Measurements from ENCODE around the gene FUNDC2. TPM values are rescaled to one million over a fixed set of nuclear protein-coding genes. Genes with fewer than 3 reads are reported as not detected.

The FUNDC2 gene
- total and polyA plus RNA-seq, 10 of the 15 experiments (the other 5 are each of a cell fraction or from before 2014, with no cell fraction given): 70.5 to 353 (median 165) TPM

GRCh38 chrX:154987940-154988339, 38.7 kb upstream of the FUNDC2 start:
- ChIA-PET SMC1A (ENCODE audit: uncharacterized antibody, unreplicated experiment) (interaction anchor here (1.0 to 12.7 kb wide), 5 partner anchors 12 to 86 kb away, joined by 3 to 145 read pairs (median 4); partner anchors contain the start of gene FUNDC2), POLR2A (interaction anchor here (0.5 to 1.3 kb wide), 4 partner anchors 16 to 43 kb away, joined by 3 to 6 read pairs (median 4); partner anchors contain the start of gene FUNDC2), CTCF (interaction anchor here (0.6 to 11.2 kb wide), 11 partner anchors 29 to 228 kb away, joined by 3 to 181 read pairs (median 3); partner anchors contain the start of gene VBP1), RAD21 (ENCODE audit: unreplicated experiment) (interaction anchor here (0.9 to 2.8 kb wide), 2 partner anchors 69 to 105 kb away, joined by 5 to 21 read pairs; no protein-coding TSS in a partner anchor)
- Histone ChIP-seq H3K9ac (ENCODE audit: control insufficient read depth, insufficient read depth, low read length) (no peak overlapping the region), H3K27ac (ENCODE audit: control insufficient read depth, insufficient read depth) (no peak overlapping the region), H2AFZ (ENCODE audit: control insufficient read depth, low read depth, low read length) (no peak overlapping the region), H3K4me1 (ENCODE audit: control insufficient read depth, insufficient read depth, low read length) (peaks cover 2% of the 10 kb centered on the region; the same call in 1 of the 2 replicates), H3K36me3 (ENCODE audit: control insufficient read depth in 2 of 2, insufficient read depth in 2 of 2, low read length in 1 of 2) (no peaks in the 10 kb centered on the region), H3K27me3 (replicated peaks in 1 of 2; ENCODE audit: control insufficient read depth in 2 of 2, insufficient read depth in 2 of 2, low read length in 1 of 2) (no peaks in the 10 kb centered on the region), H3K4me2 (ENCODE audit: control insufficient read depth, insufficient read depth) (no peak overlapping the region), H4K20me1 (ENCODE audit: control insufficient read depth, insufficient read depth) (no peaks in the 10 kb centered on the region), H3K4me3 (no peak overlapping the region), H3K9me3 (replicated peaks; ENCODE audit: control insufficient read depth, insufficient read depth, low read length) (no peaks in the 10 kb centered on the region), H3K79me2 (ENCODE audit: control insufficient read depth, insufficient read depth, low read length) (no peaks in the 10 kb centered on the region)
- in situ Hi-C loops (cut with MboI) (loop anchor here (5.0 kb wide), 1 partner anchor 224 kb away; no protein-coding TSS in a partner anchor), intact Hi-C loops (cut with micrococcal nuclease; ENCODE audit: unreplicated experiment) (loop anchor here (10.0 kb wide), 1 partner anchor 227 kb away; the partner anchor contains the start of gene VBP1)
- no peak for FAIRE-seq
- WGBS (ENCODE audit: insufficient coverage, insufficient replicate concordance, low lambda C conversion rate, missing lambda C conversion rate): 64% methylated on average over 3 of the region's 3 CpGs
- no peak for DNase-seq (ENCODE audit: low read depth, low spot score)
- BruUV-seq (replicated peaks): no TSS peak
- no peak for TF ChIP-seq GATAD2B (conservative IDR thresholded peaks at IDR 0.05; ENCODE audit: low read depth)
- no peak for TF ChIP-seq SPI1 (IDR thresholded peaks at IDR 0.05; ENCODE audit: borderline replicate concordance, insufficient read depth, low read depth, low read length)
- ATAC-seq: no peak

GRCh38 chrX:154988719-154989118, 37.9 kb upstream of the FUNDC2 start:
- Histone ChIP-seq H3K9ac (ENCODE audit: control insufficient read depth, insufficient read depth, low read length) (no peak overlapping the region), H3K4me2 (ENCODE audit: control insufficient read depth, insufficient read depth) (no peak overlapping the region), H3K4me1 (ENCODE audit: control insufficient read depth, insufficient read depth, low read length) (peaks cover 2% of the 10 kb centered on the region; the same call in 1 of the 2 replicates), H3K9me3 (replicated peaks; ENCODE audit: control insufficient read depth, insufficient read depth, low read length) (no peaks in the 10 kb centered on the region), H4K20me1 (ENCODE audit: control insufficient read depth, insufficient read depth) (no peaks in the 10 kb centered on the region), H3K27ac (ENCODE audit: control insufficient read depth, insufficient read depth) (no peak overlapping the region), H3K36me3 (ENCODE audit: control insufficient read depth in 2 of 2, insufficient read depth in 2 of 2, low read length in 1 of 2) (no peaks in the 10 kb centered on the region), H3K4me3 (no peak overlapping the region), H3K27me3 (replicated peaks in 1 of 2; ENCODE audit: control insufficient read depth in 2 of 2, insufficient read depth in 2 of 2, low read length in 1 of 2) (no peaks in the 10 kb centered on the region), H3K79me2 (ENCODE audit: control insufficient read depth, insufficient read depth, low read length) (no peaks in the 10 kb centered on the region), H2AFZ (ENCODE audit: control insufficient read depth, low read depth, low read length) (no peak overlapping the region)
- 47% methylated on average over 3 of the region's 3 CpGs for WGBS (ENCODE audit: insufficient coverage, insufficient replicate concordance, low lambda C conversion rate, missing lambda C conversion rate)
- intact Hi-C loops (cut with micrococcal nuclease; ENCODE audit: unreplicated experiment): loop anchor here (10.0 kb wide), 1 partner anchor 226 kb away; the partner anchor contains the start of gene VBP1
- FAIRE-seq: no peak
- RAD21 ChIA-PET (ENCODE audit: unreplicated experiment): interaction anchor here (1.0 to 2.8 kb wide), 2 partner anchors 38 to 68 kb away, joined by 3 to 21 read pairs; partner anchors contain the start of gene FUNDC2
- no peak for DNase-seq (ENCODE audit: low read depth, low spot score)
- POLR2A ChIA-PET: interaction anchor here (1.1 to 3.9 kb wide), 2 partner anchors 39 kb away, joined by 6 to 32 read pairs; partner anchors contain the start of gene FUNDC2
- in situ Hi-C loops (cut with MboI): loop anchor here (5.0 kb wide), 1 partner anchor 224 kb away; no protein-coding TSS in a partner anchor
- no peak for ATAC-seq
- CTCF ChIA-PET: interaction anchor here (0.6 to 11.2 kb wide), 11 partner anchors 28 to 227 kb away, joined by 3 to 181 read pairs (median 3); partner anchors contain the start of gene VBP1
- SMC1A ChIA-PET (ENCODE audit: uncharacterized antibody, unreplicated experiment): interaction anchor here (1.1 to 12.7 kb wide), 8 partner anchors 11 to 87 kb away, joined by 3 to 145 read pairs (median 4); partner anchors contain the start of gene FUNDC2
- no TSS peak for BruUV-seq (replicated peaks)
- TF ChIP-seq ETV6 (conservative IDR thresholded peaks at IDR 0.05 in 1 of 2, IDR thresholded peaks at IDR 0.05 in 1 of 2; ENCODE audit: borderline replicate concordance in 1 of 2, low read depth in 1 of 2) (no peak), ZBED1 (IDR thresholded peaks at IDR 0.05; ENCODE audit: borderline replicate concordance) (no peak), MXI1 (IDR thresholded peaks at IDR 0.05; ENCODE audit: low read depth, low read length) (no peak), MEF2A (IDR thresholded peaks at IDR 0.05; ENCODE audit: insufficient read depth, low read depth, low read length) (no peak), RUNX3 (IDR thresholded peaks at IDR 0.05; ENCODE audit: low read length) (no peak), KLF5 (IDR thresholded peaks at IDR 0.05; ENCODE audit: partially characterized antibody) (no peak), SMARCA5 (IDR thresholded peaks at IDR 0.05) (no peak), ZNF24 (IDR thresholded peaks at IDR 0.05) (no peak), RBBP5 (conservative IDR thresholded peaks at IDR 0.05) (no peak), ZNF207 (IDR thresholded peaks at IDR 0.05; ENCODE audit: borderline replicate concordance) (no peak), NFIC (IDR thresholded peaks at IDR 0.05; ENCODE audit: low read depth, low read length) (no peak), SMAD5 (IDR thresholded peaks at IDR 0.05; ENCODE audit: low read depth) (no peak), FOS (IDR thresholded peaks at IDR 0.05; ENCODE audit: borderline replicate concordance, extremely low read depth, insufficient read length) (no peak)
